CD1c-positive myeloid dendritic cell (primary cell): ENCODE data around the gene PTX4.
"Not testable (repeated sequence)": the region's sequence is repeated elsewhere in the genome, so short reads cannot be mapped to it uniquely, and the experiment has no call there.

Experiments used
- DNase-seq: peaks from one replicate; pipeline ENCODE4 v3.0.0-alpha.2; 2016; ENCODE audit errors: extremely low spot score

The PTX4 gene

GRCh38 chr16:1443980-1444729 is 44.6 kb downstream of the PTX4 start, which contains the start of gene CCDC154:
CCDC154 (minus strand) TSS chr16:1444556; CDS start chr16:1444322, 234 bp downstream.
- no peak for DNase-seq

DNA sequence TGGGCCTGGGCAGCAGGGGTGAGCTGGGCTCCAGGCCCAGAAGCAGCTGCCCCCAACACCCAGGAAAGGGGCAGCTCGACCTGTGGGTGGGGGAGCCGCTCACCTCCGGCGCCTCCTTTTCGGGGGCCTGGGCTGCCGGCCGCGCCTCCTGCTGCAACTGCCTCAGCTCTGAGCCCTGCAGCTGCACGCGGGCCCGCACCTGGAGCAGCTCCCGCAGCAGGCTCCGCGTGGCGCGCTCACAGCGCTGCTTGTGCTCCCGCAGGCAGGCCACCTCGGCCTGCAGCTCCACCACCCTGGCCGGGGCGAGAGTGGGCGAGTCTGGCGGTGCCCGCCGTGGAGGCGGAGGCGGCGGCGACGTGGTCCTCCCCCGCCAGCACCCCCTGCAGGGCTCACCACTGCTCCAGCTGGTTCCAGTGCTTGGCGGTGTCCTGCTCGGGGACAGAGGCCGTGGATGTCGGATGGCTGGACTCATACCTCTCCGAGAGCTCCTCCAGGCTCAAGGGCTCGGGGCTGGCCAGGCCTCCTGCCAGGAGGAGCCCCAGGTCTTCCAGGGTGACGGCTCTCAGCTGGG is 45.3 kb downstream of the PTX4 start:
- no peak for DNase-seq

DNA sequence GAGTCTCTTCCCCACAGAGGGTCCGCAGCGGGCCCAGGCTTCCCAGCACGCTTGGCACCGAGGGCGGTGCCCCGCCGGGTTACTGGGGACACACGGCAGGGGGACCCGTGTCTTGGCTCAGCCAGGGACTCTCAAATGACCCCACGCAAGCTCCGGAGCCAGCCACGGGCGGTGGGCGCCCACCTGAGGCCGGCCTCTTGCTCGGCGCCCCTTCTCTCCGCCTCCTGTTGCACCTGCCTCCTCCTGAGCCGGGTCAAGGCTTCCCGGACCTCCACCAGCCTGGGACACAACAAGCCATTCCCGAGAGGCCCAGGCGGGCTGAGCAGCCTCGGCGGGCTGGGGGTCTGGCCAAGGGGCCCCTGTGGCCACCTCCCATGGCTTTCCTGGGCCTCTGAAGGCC is 46.0 kb downstream of the PTX4 start:
- no peak for DNase-seq

- DNase-seq: no peak
Measured at GRCh38 chr16:1441391-1441829, 47.3 kb downstream of the PTX4 start.

- not testable (repeated sequence) for DNase-seq
Measured at GRCh38 chr16:1439699-1440074, 49.1 kb downstream of the PTX4 start.

DNA sequence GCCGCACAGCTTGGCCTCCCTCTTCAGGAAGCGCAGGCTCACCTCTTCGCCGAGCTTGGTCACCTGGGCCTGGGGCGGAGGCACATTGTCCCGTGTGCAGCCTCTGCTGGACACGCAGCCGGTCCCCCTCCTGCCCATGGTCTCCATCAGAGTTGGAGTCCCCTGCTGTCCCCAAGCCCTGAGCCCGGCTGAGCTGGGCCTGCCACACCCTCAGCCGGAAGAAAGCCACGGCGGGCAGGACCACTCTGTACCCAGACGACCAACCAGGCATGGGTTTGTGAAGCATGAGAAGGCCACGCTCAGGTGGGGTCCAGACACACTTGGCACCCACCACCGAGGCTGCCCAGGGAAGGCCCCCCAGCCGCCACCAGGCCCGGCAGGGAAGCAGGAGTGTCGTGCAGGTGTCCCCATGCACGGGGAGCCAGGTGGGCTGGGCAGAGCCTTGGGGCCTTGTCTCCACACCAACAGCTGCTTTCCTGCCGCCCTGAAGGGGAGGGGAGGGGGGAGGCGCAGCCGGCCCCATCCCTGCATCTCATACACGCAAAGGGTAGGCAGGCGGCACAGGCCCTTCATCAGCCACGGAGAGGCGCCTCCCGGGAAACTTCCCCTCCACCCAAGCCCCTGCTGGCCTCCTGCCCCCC is 49.6 kb downstream of the PTX4 start:
- no peak for DNase-seq

GRCh38 chr16:1438229-1439057 is 50.3 kb downstream of the PTX4 start:
- DNase-seq: no peak

GRCh38 chr16:1437606-1438005 is 51.1 kb downstream of the PTX4 start:
- no peak for DNase-seq

DNA sequence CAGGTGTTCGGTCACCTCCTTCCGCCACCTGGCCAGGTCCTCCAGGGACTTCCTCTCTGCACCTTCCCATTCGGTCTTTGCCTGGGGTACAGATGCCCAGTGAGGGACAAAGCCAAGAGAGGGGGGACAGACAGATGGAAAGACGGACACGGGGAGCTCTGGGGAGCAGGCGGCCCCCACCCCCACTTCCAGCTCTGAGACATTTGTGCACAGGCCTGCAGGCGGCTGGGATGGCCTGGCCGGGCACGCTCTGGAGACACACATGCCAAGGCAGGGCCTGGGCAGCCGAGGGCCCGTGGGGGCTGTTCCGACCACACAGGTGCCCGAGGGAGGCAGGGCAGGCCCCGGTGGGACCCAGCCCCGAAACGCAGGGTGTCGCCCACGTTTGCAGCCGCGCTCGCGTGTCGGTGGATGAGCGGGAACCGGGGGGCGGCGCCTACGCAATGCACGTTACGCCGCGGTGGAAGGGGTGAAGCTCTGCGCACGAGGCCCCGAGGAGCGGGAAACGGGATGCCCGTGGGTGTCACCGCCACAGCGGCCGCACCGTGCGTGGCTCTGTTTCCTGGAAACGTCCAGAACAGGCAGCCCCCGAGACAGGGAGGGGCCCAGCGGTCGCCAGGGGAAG is 51.9 kb downstream of the PTX4 start:
- no peak for DNase-seq

DNA sequence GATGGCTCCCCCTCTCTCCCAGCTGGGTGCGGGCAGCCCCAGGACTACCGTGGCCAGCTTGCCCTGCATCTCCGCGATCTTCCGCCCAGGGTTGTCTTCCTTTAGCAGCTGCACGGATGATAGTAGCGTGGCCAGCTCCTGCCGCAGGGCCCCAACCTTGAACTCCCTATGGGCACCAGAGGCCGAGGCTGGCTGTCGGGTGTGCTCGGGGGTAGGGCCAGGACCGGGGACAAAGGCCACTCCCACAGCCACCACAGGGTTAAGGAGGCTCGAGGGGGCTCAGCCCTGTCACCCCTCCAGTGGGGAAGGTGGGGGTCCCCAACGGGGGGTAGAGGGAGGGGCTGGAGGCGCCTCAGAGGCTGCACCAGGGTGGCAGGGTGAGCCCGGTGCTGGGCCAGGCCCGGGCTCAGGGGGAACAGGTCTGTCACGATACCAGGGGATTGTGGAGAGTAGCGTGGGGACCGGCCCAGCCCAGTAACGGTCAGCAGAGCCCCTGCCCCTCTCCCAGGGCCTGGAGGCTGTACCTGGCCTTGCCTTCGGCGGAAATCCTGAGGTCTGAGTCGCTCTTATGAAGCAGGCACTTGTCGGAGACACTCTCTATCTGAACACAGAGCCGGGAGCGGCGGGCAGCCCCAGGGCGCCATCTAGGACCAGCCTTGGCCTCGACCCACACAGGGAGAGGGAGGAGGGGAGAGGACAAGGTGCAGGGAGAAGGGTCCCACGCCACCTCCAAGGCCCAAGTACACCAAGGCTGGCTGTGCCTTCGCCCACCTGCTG is 52.6 kb downstream of the PTX4 start:
- no peak for DNase-seq
